C1 segment of cervical spinal cord (tissue), 14 donors: ENCODE measurements around the gene TANGO2.

Experiments used
- DNase-seq, 14 donors: peaks; one replicate each; lab custom pipeline; 2025; lab: John Stamatoyannopoulos, UW

The TANGO2 gene

GRCh38 chr22:20043057-20043996 lies 22.4 kb downstream of the TANGO2 start:
- no peak for DNase-seq

- no peak for DNase-seq
These were observed 23.1 kb downstream of the TANGO2 start for GRCh38 chr22:20043997-20044342.

GRCh38 chr22:20044495-20045151 lies 23.7 kb downstream of the TANGO2 start:
- no peak for DNase-seq

- DNase-seq, result no peak
These were observed 25.8 kb downstream of the TANGO2 start for GRCh38 chr22:20046730-20047129.

DNA sequence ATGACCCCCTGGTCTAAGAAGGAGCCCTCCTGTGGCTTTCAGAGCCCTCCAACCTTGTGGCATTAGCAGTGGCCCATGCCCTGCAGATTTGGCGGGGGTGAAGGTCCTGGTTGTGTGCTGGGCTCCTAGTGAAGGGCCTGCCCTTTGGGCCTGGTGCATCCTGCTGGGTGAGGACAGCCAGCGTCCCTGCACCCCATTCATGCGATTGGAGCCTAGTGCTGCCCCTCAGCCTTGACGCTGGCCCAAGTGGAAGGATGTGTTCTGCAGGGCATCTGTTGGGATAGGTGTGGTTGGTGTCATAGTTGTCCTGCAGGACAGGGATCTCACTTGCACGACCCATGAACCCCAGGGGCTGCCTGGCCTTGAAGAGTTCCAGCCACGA lies 31.0 kb downstream of the TANGO2 start:
- DNase-seq, result no peak

DNA sequence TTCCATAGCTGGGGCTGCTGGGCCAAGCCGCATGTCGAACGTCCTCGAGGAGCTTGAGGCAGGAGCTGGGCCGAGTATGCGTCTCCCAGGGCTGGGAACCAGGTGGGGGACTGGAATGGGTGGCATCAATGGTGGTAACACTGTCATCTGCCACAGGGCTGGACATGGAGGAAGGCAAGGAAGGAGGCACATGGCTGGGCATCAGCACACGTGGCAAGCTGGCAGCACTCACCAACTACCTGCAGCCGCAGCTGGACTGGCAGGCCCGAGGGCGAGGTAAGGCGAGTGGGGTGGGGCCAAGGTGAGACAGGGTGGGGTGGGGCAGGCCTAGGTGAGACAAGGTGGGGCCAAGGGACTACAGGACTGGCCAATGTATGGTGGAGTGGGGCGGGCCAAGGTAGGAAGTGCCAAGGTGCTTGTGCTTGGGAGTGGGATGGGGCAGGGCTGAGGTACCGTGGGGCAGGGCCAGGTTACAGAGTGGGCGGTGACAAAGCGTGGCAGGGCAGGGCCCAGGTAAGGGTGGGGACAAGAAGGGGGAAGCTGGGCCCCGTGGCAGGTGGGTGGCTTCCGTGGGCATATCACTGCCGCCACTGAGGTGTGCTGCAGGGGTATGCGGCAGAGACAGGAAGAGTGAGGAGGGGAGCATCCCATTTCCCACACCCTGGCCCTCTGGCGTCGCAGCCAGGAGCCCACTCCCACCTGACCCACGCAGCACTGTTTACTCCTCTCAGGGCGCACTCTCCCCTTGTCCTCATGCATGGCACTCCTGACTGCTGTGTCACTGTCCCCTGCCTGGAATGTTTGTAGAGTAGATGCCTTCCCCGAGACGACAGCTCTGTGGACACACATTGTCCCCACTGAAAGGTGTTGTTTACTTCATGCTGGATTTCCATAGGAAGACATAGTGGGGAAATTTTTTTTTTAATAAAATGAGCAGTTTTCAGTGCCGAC lies 31.7 kb downstream of the TANGO2 start:
- no peak for DNase-seq

DNA sequence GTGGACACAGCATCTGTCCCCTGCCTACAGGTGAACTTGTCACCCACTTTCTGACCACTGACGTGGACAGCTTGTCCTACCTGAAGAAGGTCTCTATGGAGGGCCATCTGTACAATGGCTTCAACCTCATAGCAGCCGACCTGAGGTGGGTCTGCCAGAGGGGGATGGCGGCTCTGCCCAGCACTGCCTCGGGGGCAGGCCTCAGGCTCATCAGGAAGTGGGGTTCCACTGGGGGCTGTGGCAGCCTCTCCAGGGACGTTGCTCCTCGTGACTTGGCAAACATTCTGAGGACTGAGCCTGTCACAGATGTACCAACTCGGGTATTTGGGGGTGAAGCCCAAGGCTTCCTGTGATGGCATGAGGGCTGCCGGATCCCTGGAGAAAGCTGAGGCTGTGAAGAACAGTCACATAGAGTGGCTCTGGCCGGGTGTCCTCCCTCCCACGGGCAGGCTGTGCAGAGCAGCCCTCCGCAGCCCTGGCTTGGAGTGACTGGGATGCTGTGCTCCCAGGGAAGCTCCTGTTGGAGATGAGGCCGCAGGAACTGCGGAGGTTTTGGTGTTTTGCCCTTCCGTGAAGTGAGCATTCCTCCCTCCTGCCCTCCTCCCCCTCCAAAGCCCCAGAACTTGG lies 32.6 kb downstream of the TANGO2 start:
- DNase-seq, result no peak

GRCh38 chr22:20054034-20054427 lies 33.1 kb downstream of the TANGO2 start:
- peak in 1 of 14 donors; percentile 21 for DNase-seq

DNA sequence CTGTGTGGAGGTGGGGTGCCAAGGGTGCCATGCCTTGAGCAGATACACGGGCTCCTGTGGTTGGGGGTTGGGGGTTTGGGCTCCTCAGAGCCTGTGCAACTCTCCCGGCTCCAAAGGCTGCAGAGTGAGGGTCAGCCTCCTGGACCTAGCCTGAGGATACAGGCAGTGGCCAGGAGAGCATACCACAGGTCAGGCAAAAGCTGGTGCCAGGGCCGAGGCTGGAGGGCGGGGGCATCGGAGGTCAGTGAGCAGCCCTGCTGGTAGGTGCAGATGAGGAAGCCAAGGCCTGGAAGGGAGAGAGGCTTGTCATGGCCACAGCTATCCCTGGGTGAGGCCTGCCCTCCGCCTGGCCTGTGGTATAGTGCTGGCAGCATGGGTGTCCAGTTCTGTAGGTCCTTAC lies 33.6 kb downstream of the TANGO2 start:
- no peak for DNase-seq

GRCh38 chr22:20055144-20055543 lies 34.2 kb downstream of the TANGO2 start:
- DNase-seq, result no peak

- no peak for DNase-seq
These were observed 34.7 kb downstream of the TANGO2 start for GRCh38 chr22:20055654-20056053.

DNA sequence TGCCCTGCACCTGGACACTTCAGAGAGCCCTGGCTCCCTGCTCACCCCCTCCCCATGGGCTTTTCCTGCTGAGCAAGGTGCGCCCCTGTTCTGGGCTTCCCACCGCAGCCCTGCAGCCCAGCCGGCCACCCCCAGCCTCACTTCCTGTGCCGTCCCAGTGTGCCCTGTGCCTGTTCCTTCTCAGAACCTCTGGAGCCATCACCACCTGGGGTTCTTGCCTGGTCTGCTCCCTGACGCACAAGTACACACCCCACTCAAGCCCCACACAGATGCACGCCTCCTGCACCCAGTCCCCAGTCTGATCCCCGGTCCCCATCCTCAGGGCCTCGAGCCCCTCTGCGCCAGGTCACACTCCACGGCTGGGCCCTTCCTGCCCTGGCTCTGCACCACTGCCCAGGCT lies 35.3 kb downstream of the TANGO2 start:
- no peak for DNase-seq

GRCh38 chr22:20056696-20057386 lies 35.9 kb downstream of the TANGO2 start:
- DNase-seq, result no peak

DNA sequence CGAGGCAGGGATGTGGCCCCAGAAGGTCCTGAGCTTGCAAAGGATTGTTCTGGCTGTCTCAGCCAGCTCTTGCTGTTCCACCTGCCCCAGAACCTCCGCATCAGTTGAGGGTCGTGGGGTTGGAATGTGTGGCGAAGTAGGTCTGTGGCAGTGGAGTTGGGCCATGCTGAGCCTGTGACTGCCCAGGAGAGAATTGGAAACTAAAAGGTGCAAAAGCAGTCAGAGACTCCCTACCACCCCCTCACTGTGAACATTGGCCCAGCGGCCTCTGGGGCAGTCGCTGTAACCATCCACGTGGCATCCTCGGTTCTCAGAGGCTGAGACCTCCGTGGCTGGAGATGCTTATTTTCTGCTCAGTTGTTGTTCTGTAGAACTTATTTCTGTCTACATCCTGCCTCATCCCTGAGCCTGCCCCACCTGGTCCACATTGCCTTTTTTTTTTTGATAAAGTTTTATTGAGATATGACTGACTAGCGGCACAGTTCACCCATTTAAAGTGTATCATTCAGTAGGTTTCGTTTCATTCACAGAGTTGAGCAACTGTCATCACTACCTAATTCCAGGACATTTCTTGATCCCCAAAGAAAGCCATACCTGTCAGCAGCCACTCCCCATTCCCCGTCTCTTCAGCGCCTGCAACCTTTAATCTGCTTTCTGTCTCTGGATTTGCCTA lies 36.8 kb downstream of the TANGO2 start:
- no peak for DNase-seq

DNA sequence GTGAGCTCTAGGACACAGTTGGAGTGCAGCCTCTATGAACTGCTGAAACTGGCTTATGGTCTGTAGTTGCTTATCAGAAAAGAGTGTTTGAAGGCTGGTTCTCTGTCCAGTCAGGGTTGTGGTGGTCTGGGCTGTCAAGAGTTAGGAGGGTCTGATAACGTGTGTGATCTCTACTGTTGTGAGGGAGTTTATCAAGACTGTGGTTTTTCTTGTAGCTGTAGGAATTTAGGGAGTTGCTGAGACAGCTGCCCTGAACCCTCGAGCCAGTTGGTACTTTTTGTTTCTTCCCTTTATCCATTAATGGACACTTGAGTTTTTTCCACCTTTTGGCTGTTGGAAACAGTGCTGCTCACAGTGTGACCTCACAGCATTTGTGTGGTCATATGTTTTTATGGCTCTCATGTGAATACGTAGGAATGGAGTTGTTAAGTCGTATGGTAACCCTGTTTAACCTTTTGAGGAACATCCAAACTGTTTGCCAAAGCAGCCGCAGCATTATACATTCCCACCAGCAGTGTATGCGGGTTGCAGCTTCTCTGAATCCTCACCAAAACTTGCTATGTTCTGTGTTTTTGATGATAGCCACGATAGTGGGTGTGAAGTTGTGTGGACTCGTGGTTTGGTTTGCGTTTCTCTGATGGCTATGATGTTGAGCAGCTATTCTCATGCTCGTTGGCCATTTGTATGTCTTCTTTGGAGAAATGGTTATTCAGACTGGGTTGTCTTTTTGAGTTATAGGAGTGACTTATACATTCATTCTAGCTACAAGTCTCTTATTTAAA lies 38.3 kb downstream of the TANGO2 start:
- no peak for DNase-seq

- no peak for DNase-seq
These were observed 40.0 kb downstream of the TANGO2 start for GRCh38 chr22:20060700-20061480.

DNA sequence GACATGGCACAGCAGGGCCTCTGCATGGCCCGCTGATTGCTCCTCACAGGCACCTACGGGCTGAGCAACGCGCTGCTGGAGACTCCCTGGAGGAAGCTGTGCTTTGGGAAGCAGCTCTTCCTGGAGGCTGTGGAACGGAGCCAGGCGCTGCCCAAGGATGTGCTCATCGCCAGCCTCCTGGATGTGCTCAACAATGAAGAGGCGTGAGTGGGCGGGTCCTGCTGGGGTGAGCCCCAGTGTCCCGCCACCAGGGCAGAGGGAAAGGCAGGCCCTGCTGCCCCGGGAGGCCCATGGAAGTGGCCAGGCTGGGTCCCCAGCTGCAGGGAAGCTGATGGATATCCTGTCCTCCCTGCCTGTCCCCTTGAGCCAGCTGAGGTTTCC lies 40.6 kb downstream of the TANGO2 start:
- DNase-seq, result no peak

DNA sequence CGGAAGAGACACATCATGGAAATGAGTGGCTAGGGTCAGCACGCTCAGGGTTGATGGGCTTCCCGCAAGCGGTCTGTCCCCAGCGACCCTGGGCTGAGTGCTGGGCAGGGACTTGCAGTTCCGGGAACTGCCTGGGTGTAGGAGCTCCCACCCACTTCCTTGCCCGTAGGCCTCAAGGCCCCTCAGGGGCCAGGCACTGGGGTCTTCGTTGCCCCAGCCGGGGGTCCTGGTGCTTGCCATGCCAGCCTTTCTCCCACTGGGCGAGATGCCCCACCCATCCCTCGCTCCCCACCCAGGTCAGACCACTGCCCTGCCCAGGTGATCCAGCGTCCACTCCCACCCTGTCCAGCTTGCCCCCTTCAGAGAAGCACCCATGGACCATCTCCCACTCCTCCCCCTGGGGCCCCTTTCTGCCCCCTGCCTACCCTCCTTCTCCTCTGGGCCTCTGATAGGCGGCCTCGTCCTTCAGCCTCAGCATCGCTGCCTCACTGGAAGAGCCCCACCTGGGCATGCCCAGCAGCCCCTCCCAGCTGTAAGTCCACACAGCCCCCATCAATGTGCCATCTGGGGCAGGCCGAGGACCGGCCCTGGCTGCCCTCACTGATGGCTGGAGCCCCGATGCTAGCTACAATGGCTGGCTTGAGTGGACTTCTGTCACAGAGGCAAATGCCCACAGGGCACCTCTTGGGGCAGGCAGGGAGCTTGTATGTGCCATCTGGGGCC lies 41.3 kb downstream of the TANGO2 start:
- no peak for DNase-seq
